Nucleus accumbens (tissue), 56 donors: ENCODE results near the gene HTRA1.

Experiments used
- DNase-seq, 56 donors: peaks; one replicate each; lab custom pipeline; 2025; lab: John Stamatoyannopoulos, UW

The HTRA1 gene

GRCh38 chr10:122461367-122461728 lies at the start of gene HTRA1:
Gene HTRA1 (plus strand): TSS chr10:122461553. CDS start chr10:122461653, 100 bp downstream.
- peak in 53 of 56 donors; percentile 29 to 95 (median 81) for DNase-seq

GRCh38 chr10:122413327-122413726 lies 48.0 kb upstream of the HTRA1 start:
- no peak for DNase-seq

- DNase-seq = no peak
Observed at GRCh38 chr10:122417667-122418066, 43.7 kb upstream of the HTRA1 start.

GRCh38 chr10:122419016-122419415 lies 42.3 kb upstream of the HTRA1 start:
- no peak for DNase-seq

GRCh38 chr10:122419876-122420623 lies 41.3 kb upstream of the HTRA1 start:
- DNase-seq = no peak

- no peak for DNase-seq
Observed at GRCh38 chr10:122420624-122421007, 40.7 kb upstream of the HTRA1 start.

GRCh38 chr10:122421054-122421625 lies 40.2 kb upstream of the HTRA1 start:
- DNase-seq = no peak

- DNase-seq = no peak
Observed at GRCh38 chr10:122421742-122422141, 39.6 kb upstream of the HTRA1 start.

- DNase-seq = no peak
Observed at GRCh38 chr10:122422266-122422989, 38.9 kb upstream of the HTRA1 start.

- no peak for DNase-seq
Observed at GRCh38 chr10:122424059-122424458, 37.3 kb upstream of the HTRA1 start.

- no peak for DNase-seq
Observed at GRCh38 chr10:122426829-122427228, 34.5 kb upstream of the HTRA1 start.

- no peak for DNase-seq
Observed at GRCh38 chr10:122427280-122427679, 34.1 kb upstream of the HTRA1 start.

- DNase-seq = no peak
Observed at GRCh38 chr10:122435212-122435827, 26.0 kb upstream of the HTRA1 start.

GRCh38 chr10:122441961-122442360 lies 19.4 kb upstream of the HTRA1 start:
- peak in 2 of 56 donors; percentile 16 to 51 for DNase-seq

- DNase-seq = no peak
Observed at GRCh38 chr10:122445469-122445868, 15.9 kb upstream of the HTRA1 start.

GRCh38 chr10:122445904-122446303 lies 15.4 kb upstream of the HTRA1 start:
- no peak for DNase-seq

- no peak for DNase-seq
Observed at GRCh38 chr10:122446668-122447423, 14.5 kb upstream of the HTRA1 start.

GRCh38 chr10:122448600-122448999 lies 12.8 kb upstream of the HTRA1 start:
- no peak for DNase-seq

GRCh38 chr10:122449153-122449552 lies 12.2 kb upstream of the HTRA1 start:
- no peak for DNase-seq

GRCh38 chr10:122450353-122450990 lies 10.9 kb upstream of the HTRA1 start:
- no peak for DNase-seq
